Neuron (in vitro differentiated cells): Measurements from ENCODE around the gene SULF2.

Experiments used
- H2AFZ ChIP-seq: one replicate; pipeline ENCODE4 v1.6.1; 2013; ENCODE audit warnings: low read depth, mild to moderate bottlenecking, inconsistent platforms, low read length, moderate library complexity
- H3K27me3 ChIP-seq: one replicate; pipeline ENCODE4 v1.6.1; 2013; ENCODE audit warnings: low read length; ENCODE audit not compliant: insufficient read depth
- H3K36me3 ChIP-seq: one replicate; pipeline ENCODE4 v1.6.1; 2013; ENCODE audit warnings: low read length; ENCODE audit not compliant: insufficient read depth
- H3K4me1 ChIP-seq: one replicate; pipeline ENCODE4 v1.6.1; 2013; ENCODE audit warnings: low read length; ENCODE audit not compliant: insufficient read depth
- H3K4me3 ChIP-seq: 2 replicates; pipeline ENCODE4 v1.5.1; 2013; ENCODE audit warnings: mild to moderate bottlenecking, low read length, moderate library complexity
- H3K9me3 ChIP-seq: one replicate; pipeline ENCODE4 v1.6.1; 2013; ENCODE audit warnings: low read length

The SULF2 gene

GRCh38 chr20:47775039-47775438, 10.2 kb downstream of the SULF2 start:
- no peak overlapping the region for H2AFZ ChIP-seq
- no peak overlapping the region for H3K4me3 ChIP-seq
- no peaks in the 10 kb centered on the region for H3K36me3 ChIP-seq
- H3K4me1 ChIP-seq = peaks cover 7% of the 10 kb centered on the region
- H3K9me3 ChIP-seq = no peaks in the 10 kb centered on the region
- H3K27me3 ChIP-seq = no peaks in the 10 kb centered on the region

GRCh38 chr20:47774131-47774777, 11.0 kb downstream of the SULF2 start:
- Histone ChIP-seq H2AFZ (no peak overlapping the region), H3K4me3 (no peak overlapping the region), H3K27me3 (no peaks in the 10 kb centered on the region), H3K4me1 (peaks cover 7% of the 10 kb centered on the region), H3K36me3 (no peaks in the 10 kb centered on the region), H3K9me3 (peaks cover 2% of the 10 kb centered on the region)

GRCh38 chr20:47773371-47773786, 11.9 kb downstream of the SULF2 start:
- Histone ChIP-seq H3K4me3 (no peak overlapping the region), H2AFZ (no peak overlapping the region), H3K4me1 (peaks cover 7% of the 10 kb centered on the region), H3K27me3 (no peaks in the 10 kb centered on the region), H3K36me3 (no peaks in the 10 kb centered on the region), H3K9me3 (peaks cover 2% of the 10 kb centered on the region)

- H3K4me1 ChIP-seq = peaks cover 15% of the 10 kb centered on the region
- H3K36me3 ChIP-seq = no peaks in the 10 kb centered on the region
- H3K27me3 ChIP-seq = no peaks in the 10 kb centered on the region
- no peak overlapping the region for H2AFZ ChIP-seq
- H3K4me3 ChIP-seq = no peak overlapping the region
- H3K9me3 ChIP-seq = peaks cover 2% of the 10 kb centered on the region
These were observed 14.3 kb downstream of the SULF2 start for GRCh38 chr20:47770935-47771334.

GRCh38 chr20:47768016-47768824, 17.1 kb downstream of the SULF2 start:
- Histone ChIP-seq H3K9me3 (peaks cover 2% of the 10 kb centered on the region), H3K4me1 (peaks cover 12% of the 10 kb centered on the region), H3K4me3 (no peak overlapping the region), H3K27me3 (no peaks in the 10 kb centered on the region), H2AFZ (no peak overlapping the region), H3K36me3 (no peaks in the 10 kb centered on the region)

GRCh38 chr20:47765691-47766594, 19.3 kb downstream of the SULF2 start:
- H3K36me3 ChIP-seq = no peaks in the 10 kb centered on the region
- H3K4me1 ChIP-seq = peaks cover 12% of the 10 kb centered on the region
- no peak overlapping the region for H2AFZ ChIP-seq
- no peak overlapping the region for H3K4me3 ChIP-seq
- peaks cover 2% of the 10 kb centered on the region for H3K9me3 ChIP-seq
- H3K27me3 ChIP-seq = no peaks in the 10 kb centered on the region

- Histone ChIP-seq H3K9me3 (peaks cover 2% of the 10 kb centered on the region), H3K4me3 (no peak overlapping the region), H2AFZ (no peak overlapping the region), H3K27me3 (no peaks in the 10 kb centered on the region), H3K36me3 (no peaks in the 10 kb centered on the region), H3K4me1 (peaks cover 12% of the 10 kb centered on the region)
These were observed 20.0 kb downstream of the SULF2 start for GRCh38 chr20:47765271-47765670.

- no peaks in the 10 kb centered on the region for H3K27me3 ChIP-seq
- peaks cover 12% of the 10 kb centered on the region for H3K4me1 ChIP-seq
- H3K9me3 ChIP-seq = no peaks in the 10 kb centered on the region
- no peak overlapping the region for H3K4me3 ChIP-seq
- H3K36me3 ChIP-seq = no peaks in the 10 kb centered on the region
- H2AFZ ChIP-seq = no peak overlapping the region
These were observed 21.0 kb downstream of the SULF2 start for GRCh38 chr20:47764154-47764733.

- Histone ChIP-seq H3K36me3 (no peaks in the 10 kb centered on the region), H2AFZ (no peak overlapping the region), H3K9me3 (no peaks in the 10 kb centered on the region), H3K27me3 (no peaks in the 10 kb centered on the region), H3K4me1 (peaks cover 14% of the 10 kb centered on the region), H3K4me3 (no peak overlapping the region)
These were observed 22.5 kb downstream of the SULF2 start for GRCh38 chr20:47762699-47763268.

- H3K4me3 ChIP-seq = no peak overlapping the region
- H3K36me3 ChIP-seq = peaks cover 2% of the 10 kb centered on the region
- H3K27me3 ChIP-seq = no peaks in the 10 kb centered on the region
- H3K9me3 ChIP-seq = no peaks in the 10 kb centered on the region
- no peak overlapping the region for H2AFZ ChIP-seq
- peaks cover 23% of the 10 kb centered on the region for H3K4me1 ChIP-seq
These were observed 23.7 kb downstream of the SULF2 start for GRCh38 chr20:47761482-47762047.

- peaks cover 2% of the 10 kb centered on the region for H3K36me3 ChIP-seq
- H3K9me3 ChIP-seq = no peaks in the 10 kb centered on the region
- no peaks in the 10 kb centered on the region for H3K27me3 ChIP-seq
- H3K4me1 ChIP-seq = peaks cover 16% of the 10 kb centered on the region
- no peak overlapping the region for H3K4me3 ChIP-seq
- H2AFZ ChIP-seq = no peak overlapping the region
These were observed 24.4 kb downstream of the SULF2 start for GRCh38 chr20:47760686-47761481.
